NB4 (cell line): ENCODE measurements around the gene C1QTNF8.

Experiments used
- CTCF ChIP-seq: IDR thresholded peaks from one replicate; pipeline ENCODE4 v1.5.1; 2012; ENCODE audit warnings: low read depth, low read length
- MAX ChIP-seq: IDR thresholded peaks from 2 replicates; pipeline ENCODE4 v1.6.1; 2011; ENCODE audit warnings: low read depth, low read length
- MYC ChIP-seq: IDR thresholded peaks from 2 replicates; pipeline ENCODE4 v1.6.1; 2011; ENCODE audit warnings: low read depth, low read length
- POLR2A ChIP-seq: IDR thresholded peaks from 2 replicates; pipeline ENCODE4 v1.6.1; 2011; ENCODE audit warnings: mild to moderate bottlenecking; ENCODE audit not compliant: insufficient read length; ENCODE audit errors: extremely low read depth

GRCh38 chr16:1105888-1106620, 10.0 kb upstream of the C1QTNF8 start:
- TF ChIP-seq CTCF (peak; percentile 51), POLR2A (no peak), MAX (peak; percentile 84), MYC (no peak)
